ENCODE data around the gene MDP1. TPM values are rescaled to one million over a fixed set of nuclear protein-coding genes. Genes with fewer than 3 reads are reported as not detected.

MDP1 gene
- total and polyA plus RNA-seq, 10 of the 15 experiments (the other 5 are each of a cell fraction or from before 2014, with no cell fraction given): 10.4 to 45.8 (median 23.5) TPM

- peak; percentile 72 for TF ChIP-seq ZBTB11 (CRISPR knock-in tag; IDR thresholded peaks at IDR 0.05)
- TF ChIP-seq, protein P1, sequence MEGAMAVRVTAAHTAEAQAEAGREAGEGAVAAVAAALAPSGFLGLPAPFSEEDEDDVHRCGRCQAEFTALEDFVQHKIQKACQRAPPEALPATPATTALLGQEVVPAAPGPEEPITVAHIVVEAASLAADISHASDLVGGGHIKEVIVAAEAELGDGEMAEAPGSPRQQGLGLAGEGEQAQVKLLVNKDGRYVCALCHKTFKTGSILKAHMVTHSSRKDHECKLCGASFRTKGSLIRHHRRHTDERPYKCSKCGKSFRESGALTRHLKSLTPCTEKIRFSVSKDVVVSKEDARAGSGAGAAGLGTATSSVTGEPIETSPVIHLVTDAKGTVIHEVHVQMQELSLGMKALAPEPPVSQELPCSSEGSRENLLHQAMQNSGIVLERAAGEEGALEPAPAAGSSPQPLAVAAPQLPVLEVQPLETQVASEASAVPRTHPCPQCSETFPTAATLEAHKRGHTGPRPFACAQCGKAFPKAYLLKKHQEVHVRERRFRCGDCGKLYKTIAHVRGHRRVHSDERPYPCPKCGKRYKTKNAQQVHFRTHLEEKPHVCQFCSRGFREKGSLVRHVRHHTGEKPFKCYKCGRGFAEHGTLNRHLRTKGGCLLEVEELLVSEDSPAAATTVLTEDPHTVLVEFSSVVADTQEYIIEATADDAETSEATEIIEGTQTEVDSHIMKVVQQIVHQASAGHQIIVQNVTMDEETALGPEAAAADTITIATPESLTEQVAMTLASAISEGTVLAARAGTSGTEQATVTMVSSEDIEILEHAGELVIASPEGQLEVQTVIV (IDR thresholded peaks at IDR 0.05; ENCODE audit: borderline replicate concordance, partially characterized antibody): peak; percentile 90
- TF ChIP-seq, protein P2, sequence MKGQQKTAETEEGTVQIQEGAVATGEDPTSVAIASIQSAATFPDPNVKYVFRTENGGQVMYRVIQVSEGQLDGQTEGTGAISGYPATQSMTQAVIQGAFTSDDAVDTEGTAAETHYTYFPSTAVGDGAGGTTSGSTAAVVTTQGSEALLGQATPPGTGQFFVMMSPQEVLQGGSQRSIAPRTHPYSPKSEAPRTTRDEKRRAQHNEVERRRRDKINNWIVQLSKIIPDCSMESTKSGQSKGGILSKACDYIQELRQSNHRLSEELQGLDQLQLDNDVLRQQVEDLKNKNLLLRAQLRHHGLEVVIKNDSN (IDR thresholded peaks at IDR 0.05; ENCODE audit: borderline replicate concordance, extremely low read length, insufficient read depth, low read depth, low read length): peak; percentile 95
- peak; percentile 77; the same call in 1 of the 2 replicates for TF ChIP-seq ZNF207 (IDR thresholded peaks at IDR 0.05; ENCODE audit: borderline replicate concordance)
- TF ChIP-seq, protein P3, sequence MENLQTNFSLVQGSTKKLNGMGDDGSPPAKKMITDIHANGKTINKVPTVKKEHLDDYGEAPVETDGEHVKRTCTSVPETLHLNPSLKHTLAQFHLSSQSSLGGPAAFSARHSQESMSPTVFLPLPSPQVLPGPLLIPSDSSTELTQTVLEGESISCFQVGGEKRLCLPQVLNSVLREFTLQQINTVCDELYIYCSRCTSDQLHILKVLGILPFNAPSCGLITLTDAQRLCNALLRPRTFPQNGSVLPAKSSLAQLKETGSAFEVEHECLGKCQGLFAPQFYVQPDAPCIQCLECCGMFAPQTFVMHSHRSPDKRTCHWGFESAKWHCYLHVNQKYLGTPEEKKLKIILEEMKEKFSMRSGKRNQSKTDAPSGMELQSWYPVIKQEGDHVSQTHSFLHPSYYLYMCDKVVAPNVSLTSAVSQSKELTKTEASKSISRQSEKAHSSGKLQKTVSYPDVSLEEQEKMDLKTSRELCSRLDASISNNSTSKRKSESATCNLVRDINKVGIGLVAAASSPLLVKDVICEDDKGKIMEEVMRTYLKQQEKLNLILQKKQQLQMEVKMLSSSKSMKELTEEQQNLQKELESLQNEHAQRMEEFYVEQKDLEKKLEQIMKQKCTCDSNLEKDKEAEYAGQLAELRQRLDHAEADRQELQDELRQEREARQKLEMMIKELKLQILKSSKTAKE (IDR thresholded peaks at IDR 0.05; ENCODE audit: low read depth, poor library complexity, severe bottlenecking): peak; percentile 35
- peak; percentile 76; the same call in 2 of the 3 replicates for TF ChIP-seq POU2F2 (IDR thresholded peaks at IDR 0.05; ENCODE audit: borderline replicate concordance, low read depth, low read length)
- 0 out of 2 replicates have a peak, but pooled peaks have one; percentile 79 for TF ChIP-seq SMAD5 (IDR thresholded peaks at IDR 0.05; ENCODE audit: low read depth)
- no peak for TF ChIP-seq ESRRA (IDR thresholded peaks at IDR 0.05; ENCODE audit: low read length)
- TF ChIP-seq, protein P4, sequence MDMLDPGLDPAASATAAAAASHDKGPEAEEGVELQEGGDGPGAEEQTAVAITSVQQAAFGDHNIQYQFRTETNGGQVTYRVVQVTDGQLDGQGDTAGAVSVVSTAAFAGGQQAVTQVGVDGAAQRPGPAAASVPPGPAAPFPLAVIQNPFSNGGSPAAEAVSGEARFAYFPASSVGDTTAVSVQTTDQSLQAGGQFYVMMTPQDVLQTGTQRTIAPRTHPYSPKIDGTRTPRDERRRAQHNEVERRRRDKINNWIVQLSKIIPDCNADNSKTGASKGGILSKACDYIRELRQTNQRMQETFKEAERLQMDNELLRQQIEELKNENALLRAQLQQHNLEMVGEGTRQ (IDR thresholded peaks at IDR 0.05; ENCODE audit: borderline replicate concordance, low read depth, low read length): peak; percentile 95
- peak; percentile 100 for TF ChIP-seq RAD51 (IDR thresholded peaks at IDR 0.05)
- TF ChIP-seq RUNX3 (IDR thresholded peaks at IDR 0.05; ENCODE audit: low read length): peak; percentile 77
- peak; percentile 90 for TF ChIP-seq IKZF1 (conservative IDR thresholded peaks at IDR 0.05)
- peak; percentile 83; the same call in 1 of the 2 replicates for TF ChIP-seq HDGF (IDR thresholded peaks at IDR 0.05)
- peak; percentile 82 for TF ChIP-seq RB1 (IDR thresholded peaks at IDR 0.05; ENCODE audit: borderline replicate concordance)
- TF ChIP-seq, protein P5, sequence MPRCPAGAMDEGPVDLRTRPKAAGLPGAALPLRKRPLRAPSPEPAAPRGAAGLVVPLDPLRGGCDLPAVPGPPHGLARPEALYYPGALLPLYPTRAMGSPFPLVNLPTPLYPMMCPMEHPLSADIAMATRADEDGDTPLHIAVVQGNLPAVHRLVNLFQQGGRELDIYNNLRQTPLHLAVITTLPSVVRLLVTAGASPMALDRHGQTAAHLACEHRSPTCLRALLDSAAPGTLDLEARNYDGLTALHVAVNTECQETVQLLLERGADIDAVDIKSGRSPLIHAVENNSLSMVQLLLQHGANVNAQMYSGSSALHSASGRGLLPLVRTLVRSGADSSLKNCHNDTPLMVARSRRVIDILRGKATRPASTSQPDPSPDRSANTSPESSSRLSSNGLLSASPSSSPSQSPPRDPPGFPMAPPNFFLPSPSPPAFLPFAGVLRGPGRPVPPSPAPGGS (IDR thresholded peaks at IDR 0.05; ENCODE audit: borderline replicate concordance, insufficient read depth, low read depth, low read length, poor library complexity, severe bottlenecking): no peak
- no peak for TF ChIP-seq HDAC2 (IDR thresholded peaks at IDR 0.05)
These were observed 2.7 kb downstream of the MDP1 start, which contains the start of gene CHMP4A (continued) for GRCh38 chr14:24212924-24213865.

Measured in GM12878 (cell line).